GM12878 (cell line): Measurements from ENCODE around the gene MRPL57. TPM values are rescaled to one million over a fixed set of nuclear protein-coding genes. Genes with fewer than 3 reads are reported as not detected.

Experiments
- ATAC-seq: fragments of 200-7000 bp; cut with Tn5 transposase; 3 replicates; pipeline ENCODE4 v1.9.1; 2020; ENCODE audit warnings: mild to moderate bottlenecking, moderate library complexity
- BruUV-seq: library from RNA; stranded (reverse); fragments of 400-500 nt; replicated peaks from 2 replicates; lab custom pipeline; 2021; lab: Mats Ljungman, UMichigan
- CTCF ChIA-PET: fragments of 300-600 bp; sonication (Branson Sonifier 250); formaldehyde crosslinking; extraction: SDS; loops from one replicate; lab custom pipeline; 2021; ENCODE audit warnings: inconsistent platforms; lab: Yijun Ruan, JAX
- POLR2A ChIA-PET: fragments of 350-600 bp; formaldehyde crosslinking; extraction: SDS; loops from one replicate; lab custom pipeline; 2021; ENCODE audit warnings: inconsistent platforms; lab: Charles Lee
- RAD21 ChIA-PET: fragments of 300-600 bp; sonication (Branson Sonifier 250); formaldehyde crosslinking; loops from one replicate; lab custom pipeline; 2023; ENCODE audit warnings: antibody characterized with exemption; ENCODE audit not compliant: unreplicated experiment; lab: Charles Lee
- SMC1A ChIA-PET: fragments of 300-600 bp; sonication (Branson Sonifier 250); formaldehyde crosslinking; loops from one replicate; lab custom pipeline; 2023; ENCODE audit not compliant: unreplicated experiment, uncharacterized antibody; lab: Charles Lee
- DNase-seq: peaks from one replicate; pipeline ENCODE4 v3.0.0-alpha.2; 2011; ENCODE audit warnings: low read depth, low spot score
- FAIRE-seq: peaks from 3 replicates; lab custom pipeline; 2011; peaks lifted over from hg19 to GRCh38; lab: Jason Lieb, UNC
- H2AFZ ChIP-seq: 2 replicates; pipeline ENCODE4 v1.6.0; 2011; ENCODE audit warnings: low read depth, low read length, control low read depth; ENCODE audit not compliant: control insufficient read depth
- H3K27ac ChIP-seq: 2 replicates; pipeline ENCODE4 v1.5.1; 2011; ENCODE audit warnings: control low read depth; ENCODE audit not compliant: control insufficient read depth, insufficient read depth
- H3K27me3 ChIP-seq, 2 experiments: replicated peaks in 1 of 2; 2 replicates each; pipeline versions ENCODE4 v1.6.0 to v1.6.1; 2011; ENCODE audit warnings: low read length in 1 of 2; ENCODE audit not compliant: control insufficient read depth in 2 of 2, insufficient read depth in 2 of 2
- H3K36me3 ChIP-seq, 2 experiments: 2 replicates each; pipeline ENCODE4 v1.5.1; 2011; ENCODE audit warnings: low read length in 1 of 2; ENCODE audit not compliant: control insufficient read depth in 2 of 2, insufficient read depth in 2 of 2
- H3K4me1 ChIP-seq: 2 replicates; pipeline ENCODE4 v1.6.1; 2011; ENCODE audit warnings: mild to moderate bottlenecking, low read length, moderate library complexity, mixed read lengths; ENCODE audit not compliant: control insufficient read depth, insufficient read depth
- H3K4me2 ChIP-seq: 2 replicates; pipeline ENCODE4 v1.6.0; 2011; ENCODE audit warnings: control low read depth; ENCODE audit not compliant: control insufficient read depth, insufficient read depth
- H3K4me3 ChIP-seq: fragments of 200-600 bp; sonication (generic); 2 replicates; pipeline ENCODE4 v1.5.1; 2016
- H3K79me2 ChIP-seq: 2 replicates; pipeline ENCODE4 v1.6.0; 2011; ENCODE audit warnings: low read length; ENCODE audit not compliant: control insufficient read depth, insufficient read depth
- H3K9ac ChIP-seq: 2 replicates; pipeline ENCODE4 v1.8.0; 2011; ENCODE audit warnings: low read length, control low read depth, mixed read lengths; ENCODE audit not compliant: control insufficient read depth, insufficient read depth
- H3K9me3 ChIP-seq: replicated peaks from 3 replicates; pipeline ENCODE4 v1.5.1; 2011; ENCODE audit warnings: mild to moderate bottlenecking, low read length; ENCODE audit not compliant: control insufficient read depth, insufficient read depth
- H4K20me1 ChIP-seq: 2 replicates; pipeline ENCODE4 v1.6.0; 2011; ENCODE audit not compliant: control insufficient read depth, insufficient read depth
- BCL11A ChIP-seq: IDR thresholded peaks from 2 replicates; pipeline ENCODE4 v1.6.1; 2011; ENCODE audit warnings: low read depth, low read length
- BMI1 ChIP-seq: fragments of 450-650 bp; IDR thresholded peaks from 2 replicates; pipeline ENCODE4 v1.6.1; 2016; ENCODE audit warnings: mild to moderate bottlenecking, moderate library complexity, borderline replicate concordance
- CBX3 ChIP-seq: fragments of 200-600 bp; sonication (generic); IDR thresholded peaks from 2 replicates; pipeline ENCODE4 v1.6.1; 2016; ENCODE audit warnings: low read depth, borderline replicate concordance
- CHD2 ChIP-seq: IDR thresholded peaks from 2 replicates; pipeline ENCODE4 v1.6.1; 2011; ENCODE audit warnings: low read depth, low read length, improper control_type of control experiment, borderline replicate concordance
- CTCF ChIP-seq, 3 experiments: IDR thresholded peaks in 2 of 3; conservative IDR thresholded peaks in 1 of 3; 2 replicates each; pipeline ENCODE4 v1.5.1; 2011; ENCODE audit warnings: low read depth in 3 of 3, low read length in 3 of 3, mild to moderate bottlenecking in 3 of 3, control low read depth in 2 of 3, moderate library complexity in 2 of 3, inconsistent platforms in 1 of 3, mixed read lengths in 1 of 3; ENCODE audit not compliant: control insufficient read depth in 2 of 3, insufficient read depth in 1 of 3; ENCODE audit errors: extremely low read depth in 1 of 3
- ELK1 ChIP-seq: IDR thresholded peaks from 2 replicates; pipeline ENCODE4 v1.6.1; 2012; ENCODE audit warnings: low read depth, low read length, improper control_type of control experiment
- GABPA ChIP-seq: IDR thresholded peaks from 2 replicates; pipeline ENCODE4 v1.6.1; 2014; ENCODE audit warnings: antibody characterized with exemption, low read depth, mild to moderate bottlenecking, inconsistent platforms
- GATAD2B ChIP-seq: fragments of 450-650 bp; conservative IDR thresholded peaks from 2 replicates; pipeline ENCODE4 v1.6.1; 2017; ENCODE audit warnings: low read depth, mild to moderate bottlenecking, moderate library complexity
- HDAC6 ChIP-seq: fragments of 200-600 bp; sonication (generic); IDR thresholded peaks from one replicate; pipeline ENCODE4 v1.8.0; 2017; ENCODE audit warnings: antibody characterized with exemption; ENCODE audit not compliant: unreplicated experiment
- KLF5 ChIP-seq: fragments of 450-650 bp; IDR thresholded peaks from 2 replicates; pipeline ENCODE4 v1.6.1; 2014; ENCODE audit warnings: mild to moderate bottlenecking; ENCODE audit not compliant: partially characterized antibody
- MYC ChIP-seq: IDR thresholded peaks from 2 replicates; pipeline ENCODE4 v1.6.1; 2011; ENCODE audit warnings: mild to moderate bottlenecking, low read length, moderate library complexity, inconsistent platforms; ENCODE audit not compliant: insufficient read depth, insufficient replicate concordance, insufficient read length, severe bottlenecking
- NR2C1 ChIP-seq: fragments of 450-650 bp; IDR thresholded peaks from 2 replicates; pipeline ENCODE4 v1.6.1; 2017; ENCODE audit warnings: antibody characterized with exemption, mild to moderate bottlenecking, moderate library complexity
- POLR2AphosphoS5 ChIP-seq: IDR thresholded peaks from 2 replicates; pipeline ENCODE4 v1.6.1; 2011; ENCODE audit warnings: mild to moderate bottlenecking, low read length, inconsistent platforms
- SIN3A ChIP-seq: IDR thresholded peaks from 2 replicates; pipeline ENCODE4 v1.6.1; 2012; ENCODE audit warnings: low read depth, low read length, improper control_type of control experiment
- TCF12 ChIP-seq: IDR thresholded peaks from 2 replicates; pipeline ENCODE4 v1.6.1; 2011; ENCODE audit warnings: low read depth, mild to moderate bottlenecking, low read length
- ZNF622 ChIP-seq: fragments of 450-650 bp; IDR thresholded peaks from 2 replicates; pipeline ENCODE4 v1.6.1; 2017; ENCODE audit warnings: mild to moderate bottlenecking, inconsistent platforms
- ZSCAN29 ChIP-seq: fragments of 450-650 bp; IDR thresholded peaks from 2 replicates; pipeline ENCODE4 v1.6.1; 2017; ENCODE audit warnings: mild to moderate bottlenecking, moderate library complexity
- WGBS: methylation state at CpG from one replicate; pipeline ENCODE4 v1.1.6; 2016; ENCODE audit warnings: low lambda C conversion rate; ENCODE audit not compliant: insufficient replicate concordance, insufficient coverage; ENCODE audit errors: missing lambda C conversion rate; 5-methylcytosine and 5-hydroxymethylcytosine counted together
- in situ Hi-C: fragments of 300-500 bp; cut with MboI; formaldehyde crosslinking; loops from 9 replicates; pipeline ENCODE4 v1.14.3; 2018; ENCODE audit warnings: mixed read lengths
- intact Hi-C: fragments of 100-400 bp; cut with micrococcal nuclease; formaldehyde crosslinking; loops from one replicate; pipeline ENCODE4 v1.14.2; 2022; ENCODE audit not compliant: unreplicated experiment
- polyA plus RNA-seq, 11 experiments: library from polyadenylated mRNA; depleted of rRNA in 4 of 11; unstranded in 6 of 11; stranded (reverse) in 5 of 11; fragments of >200 nt; fragmentation: Nextera tagmentation in 4 of 11; fragmentation: Illumina TruSeq in 1 of 11; extraction: Ambion mirVana in 4 of 11; extraction: Trizol in 1 of 11; gene quantifications; 1 replicate in 1 of 11; 2 replicates in 10 of 11; pipeline versions ENCODE4 v1.2.1 to v1.2.3, GENCODE V29; 2011 to 2016; ENCODE audit warnings: inconsistent platforms in 2 of 11, missing spikeins in 2 of 11, low read depth in 1 of 11
- total RNA-seq, 4 experiments: library from RNA; depleted of rRNA in 3 of 4; stranded (reverse); fragments of >200 nt in 3 of 4; fragmentation: Illumina TruSeq in 1 of 4; extraction: Trizol in 1 of 4; gene quantifications; 2 replicates each; pipeline versions ENCODE4 v1.2.1 to v1.2.3, GENCODE V29; 2013 to 2021
- TF ChIP-seq, protein P1 (sequence below): fragments of 450-650 bp; formaldehyde crosslinking; IDR thresholded peaks from 2 replicates; pipeline ENCODE4 v1.5.0; 2022; ENCODE audit warnings: mild to moderate bottlenecking, missing genetic modification characterization

The MRPL57 gene
- total and polyA plus RNA-seq, 10 of the 15 experiments (the other 5 are each of a cell fraction or from before 2014, with no cell fraction given), result 10.5 to 90.6 (median 25.9) TPM

DNA sequence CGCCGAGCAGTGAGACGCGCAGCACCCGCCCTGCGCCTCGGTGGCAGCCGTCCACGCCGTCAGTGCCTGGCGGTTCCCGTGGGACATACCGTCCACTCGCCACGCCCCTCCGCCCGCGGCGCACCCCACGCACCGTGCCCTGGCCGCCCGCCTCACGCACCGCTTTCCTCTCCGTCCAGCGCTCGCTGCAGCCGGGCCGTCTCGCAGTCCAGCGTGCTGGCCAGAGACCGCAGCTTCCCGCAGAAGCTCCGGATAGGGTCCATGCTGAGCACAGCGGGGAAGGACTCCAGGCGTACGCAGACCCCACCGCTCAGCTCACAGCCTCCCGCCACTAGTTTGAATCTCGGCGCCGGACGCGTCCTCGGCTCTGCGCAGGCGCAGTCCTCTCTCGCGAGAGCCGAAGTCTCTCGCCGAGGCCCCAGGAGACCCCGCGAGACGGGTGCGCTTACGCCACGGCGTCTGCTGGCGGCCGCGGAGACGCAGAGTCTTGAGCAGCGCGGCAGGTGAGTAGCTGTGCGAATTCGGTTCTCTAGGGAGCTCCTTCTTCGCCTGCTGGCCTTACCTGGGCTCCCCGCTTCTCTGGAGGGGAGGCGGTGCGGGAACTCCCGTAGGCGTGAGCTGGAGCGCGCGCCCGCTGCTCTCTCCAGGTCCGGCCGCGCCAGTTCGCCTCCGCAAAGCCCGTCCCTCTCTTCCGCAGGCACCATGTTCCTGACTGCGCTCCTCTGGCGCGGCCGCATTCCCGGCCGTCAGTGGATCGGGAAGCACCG, at the start of gene MRPL57, which contains the start of gene SKA3 (continued):
- no peak for TF ChIP-seq KLF5
- no peak for TF ChIP-seq ZNF622
- TF ChIP-seq TCF12, result no peak
- no peak for TF ChIP-seq BCL11A
- peak; percentile 98 for TF ChIP-seq POLR2AphosphoS5
- TF ChIP-seq GABPA, result no peak
- no peak for TF ChIP-seq ZSCAN29
- no peak for TF ChIP-seq ELK1

GRCh38 chr13:21130116-21130515, 46.3 kb upstream of the MRPL57 start:
- H3K36me3 ChIP-seq, result no peaks in the 10 kb centered on the region
- FAIRE-seq (no peak), DNase-seq (no peak), ATAC-seq (no peak)
- H3K9me3 ChIP-seq, result no peaks in the 10 kb centered on the region
- ChIA-PET POLR2A (interaction anchor here (1.0 kb wide), 1 partner anchor 47 kb away, joined by 3 read pairs; no protein-coding TSS in a partner anchor), SMC1A (no interaction called here), RAD21 (no interaction called here), CTCF (no interaction called here)
- no peak overlapping the region for H2AFZ ChIP-seq
- H3K4me1 ChIP-seq, result no peaks in the 10 kb centered on the region
- no peaks in the 10 kb centered on the region for H3K27me3 ChIP-seq
- in situ Hi-C loops (no loop called here), intact Hi-C loops (no loop called here)
- no peak overlapping the region for H3K4me2 ChIP-seq
- no peaks in the 10 kb centered on the region for H3K79me2 ChIP-seq
- WGBS, result 19% methylated on average over 2 of the region's 2 CpGs
- BruUV-seq, result no TSS peak
- no peaks in the 10 kb centered on the region for H4K20me1 ChIP-seq
- no peak overlapping the region for H3K27ac ChIP-seq
- no peak overlapping the region for H3K9ac ChIP-seq
- no peak overlapping the region for H3K4me3 ChIP-seq
- no peak for TF ChIP-seq BMI1
- no peak for TF ChIP-seq MYC
- TF ChIP-seq HDAC6, result no peak
- no peak for TF ChIP-seq CBX3
- TF ChIP-seq NR2C1, result no peak
- TF ChIP-seq CTCF (IDR thresholded peaks at IDR 0.05 in 2 of 3, conservative IDR thresholded peaks at IDR 0.05 in 1 of 3; ENCODE audit: control insufficient read depth in 2 of 3, extremely low read depth in 1 of 3, insufficient read depth in 1 of 3, low read depth in 3 of 3, low read length in 3 of 3), result no peak
- no peak for TF ChIP-seq CHD2
- TF ChIP-seq, protein P1, sequence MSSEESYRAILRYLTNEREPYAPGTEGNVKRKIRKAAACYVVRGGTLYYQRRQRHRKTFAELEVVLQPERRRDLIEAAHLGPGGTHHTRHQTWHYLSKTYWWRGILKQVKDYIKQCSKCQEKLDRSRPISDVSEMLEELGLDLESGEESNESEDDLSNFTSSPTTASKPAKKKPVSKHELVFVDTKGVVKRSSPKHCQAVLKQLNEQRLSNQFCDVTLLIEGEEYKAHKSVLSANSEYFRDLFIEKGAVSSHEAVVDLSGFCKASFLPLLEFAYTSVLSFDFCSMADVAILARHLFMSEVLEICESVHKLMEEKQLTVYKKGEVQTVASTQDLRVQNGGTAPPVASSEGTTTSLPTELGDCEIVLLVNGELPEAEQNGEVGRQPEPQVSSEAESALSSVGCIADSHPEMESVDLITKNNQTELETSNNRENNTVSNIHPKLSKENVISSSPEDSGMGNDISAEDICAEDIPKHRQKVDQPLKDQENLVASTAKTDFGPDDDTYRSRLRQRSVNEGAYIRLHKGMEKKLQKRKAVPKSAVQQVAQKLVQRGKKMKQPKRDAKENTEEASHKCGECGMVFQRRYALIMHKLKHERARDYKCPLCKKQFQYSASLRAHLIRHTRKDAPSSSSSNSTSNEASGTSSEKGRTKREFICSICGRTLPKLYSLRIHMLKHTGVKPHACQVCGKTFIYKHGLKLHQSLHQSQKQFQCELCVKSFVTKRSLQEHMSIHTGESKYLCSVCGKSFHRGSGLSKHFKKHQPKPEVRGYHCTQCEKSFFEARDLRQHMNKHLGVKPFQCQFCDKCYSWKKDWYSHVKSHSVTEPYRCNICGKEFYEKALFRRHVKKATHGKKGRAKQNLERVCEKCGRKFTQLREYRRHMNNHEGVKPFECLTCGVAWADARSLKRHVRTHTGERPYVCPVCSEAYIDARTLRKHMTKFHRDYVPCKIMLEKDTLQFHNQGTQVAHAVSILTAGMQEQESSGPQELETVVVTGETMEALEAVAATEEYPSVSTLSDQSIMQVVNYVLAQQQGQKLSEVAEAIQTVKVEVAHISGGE (CRISPR knock-in tag), result no peak
- no peak for TF ChIP-seq GATAD2B
- TF ChIP-seq SIN3A, result no peak
